ENCODE measurements around the gene CAPN13.

DNA sequence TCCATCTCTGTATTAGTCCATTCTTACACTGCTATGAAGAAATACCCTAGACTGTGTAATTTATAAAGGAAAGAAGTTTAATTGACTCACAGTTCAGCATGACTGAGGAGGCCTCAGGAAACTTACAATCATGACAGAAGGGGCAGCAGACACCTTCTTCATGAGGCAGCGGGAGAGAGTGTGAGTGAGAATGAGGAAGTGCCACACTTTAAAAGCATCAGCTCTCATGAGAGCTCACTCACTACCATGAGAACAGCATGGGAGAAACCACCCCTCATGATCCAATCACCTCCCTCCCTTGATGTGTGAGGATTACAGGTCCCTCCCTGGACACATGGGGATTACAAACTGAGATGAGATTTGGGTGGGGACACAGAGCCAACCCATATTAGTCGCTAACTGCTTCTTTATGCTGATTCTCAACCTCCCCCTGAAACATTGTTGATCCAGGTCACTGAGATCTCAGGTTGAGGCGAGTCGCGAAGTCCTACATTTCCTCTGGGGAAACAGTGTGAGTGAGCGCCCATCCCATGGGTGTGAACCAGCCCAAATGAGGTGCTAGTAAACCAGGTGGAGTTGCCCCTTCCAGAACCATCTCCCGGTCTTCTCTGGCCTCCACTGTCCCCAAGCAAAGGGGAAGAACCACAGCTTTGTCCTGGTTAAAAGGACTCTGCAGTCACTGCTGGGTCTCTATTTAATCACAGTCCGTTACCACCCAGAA is 123.8 kb downstream of the CAPN13 start:
- TF ChIP-seq, protein P1, sequence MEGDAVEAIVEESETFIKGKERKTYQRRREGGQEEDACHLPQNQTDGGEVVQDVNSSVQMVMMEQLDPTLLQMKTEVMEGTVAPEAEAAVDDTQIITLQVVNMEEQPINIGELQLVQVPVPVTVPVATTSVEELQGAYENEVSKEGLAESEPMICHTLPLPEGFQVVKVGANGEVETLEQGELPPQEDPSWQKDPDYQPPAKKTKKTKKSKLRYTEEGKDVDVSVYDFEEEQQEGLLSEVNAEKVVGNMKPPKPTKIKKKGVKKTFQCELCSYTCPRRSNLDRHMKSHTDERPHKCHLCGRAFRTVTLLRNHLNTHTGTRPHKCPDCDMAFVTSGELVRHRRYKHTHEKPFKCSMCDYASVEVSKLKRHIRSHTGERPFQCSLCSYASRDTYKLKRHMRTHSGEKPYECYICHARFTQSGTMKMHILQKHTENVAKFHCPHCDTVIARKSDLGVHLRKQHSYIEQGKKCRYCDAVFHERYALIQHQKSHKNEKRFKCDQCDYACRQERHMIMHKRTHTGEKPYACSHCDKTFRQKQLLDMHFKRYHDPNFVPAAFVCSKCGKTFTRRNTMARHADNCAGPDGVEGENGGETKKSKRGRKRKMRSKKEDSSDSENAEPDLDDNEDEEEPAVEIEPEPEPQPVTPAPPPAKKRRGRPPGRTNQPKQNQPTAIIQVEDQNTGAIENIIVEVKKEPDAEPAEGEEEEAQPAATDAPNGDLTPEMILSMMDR (IDR thresholded peaks at IDR 0.05), result no peak
- no peak for TF ChIP-seq POLR2A (IDR thresholded peaks at IDR 0.05)
